Measurements from ENCODE around the gene TAMM41.
"Not testable (repeated sequence)": the region's sequence is repeated elsewhere in the genome, so short reads cannot be mapped to it uniquely, and the experiment has no call there.

TAMM41 gene

DNA sequence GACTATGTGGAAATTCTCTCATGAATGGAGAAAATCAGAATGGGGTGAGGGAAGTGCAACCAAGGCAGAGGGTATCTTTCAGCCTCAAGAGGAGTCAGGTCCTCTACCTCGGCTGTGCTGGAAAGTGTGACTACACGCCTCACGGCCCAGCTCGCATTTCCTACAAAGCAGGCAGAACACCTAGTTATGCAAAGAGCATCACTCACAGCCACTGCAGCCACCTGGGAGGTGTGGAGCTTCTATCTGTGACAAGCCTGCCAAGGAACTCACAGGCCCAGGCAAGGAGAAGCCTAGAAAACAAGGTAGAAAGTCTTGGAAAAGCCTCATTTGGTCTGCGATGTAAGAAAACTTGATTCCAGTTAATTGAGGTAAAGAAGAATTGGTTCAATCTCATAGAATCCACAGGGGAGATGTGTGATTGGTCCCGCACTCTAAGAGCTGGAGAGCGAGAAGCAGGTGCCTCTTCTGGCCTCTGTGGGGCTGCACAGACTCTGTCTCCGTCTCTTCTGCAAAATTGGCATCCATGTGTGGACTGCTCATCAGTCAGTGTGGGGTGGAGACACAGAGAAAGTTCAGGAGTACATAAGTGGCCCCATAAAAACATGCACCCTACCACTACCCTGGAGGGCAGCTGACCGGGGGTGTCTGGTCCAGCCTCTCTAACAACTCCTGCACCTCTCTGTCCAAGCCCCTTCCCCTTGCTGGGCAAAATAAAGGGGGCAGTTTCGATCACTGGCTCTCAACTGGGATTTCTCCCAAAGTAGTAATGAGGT is 76.8 kb downstream of the TAMM41 start:
- DNase-seq (ENCODE audit: low read depth in 2 of 3, low spot score in 2 of 3): no peak

DNA sequence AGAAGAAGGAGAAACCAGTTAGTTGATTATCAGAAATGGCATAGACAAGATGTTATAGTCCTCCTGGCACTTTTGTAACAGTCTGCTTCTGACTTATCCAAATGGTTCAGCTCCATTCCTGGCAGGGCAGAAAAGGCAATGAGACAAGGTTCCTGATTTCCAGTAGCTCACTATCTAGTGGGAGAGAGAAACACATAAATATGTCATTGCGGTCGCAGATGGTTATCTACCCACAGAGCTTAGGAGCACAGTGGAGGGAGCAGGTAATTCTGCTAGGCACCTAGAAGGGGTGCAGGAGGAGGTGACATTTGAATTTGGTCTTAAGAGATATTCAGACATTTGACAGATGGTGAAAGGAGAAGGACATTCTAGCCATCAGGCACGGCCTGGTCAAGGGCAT is 78.1 kb downstream of the TAMM41 start:
- no peak for DNase-seq (ENCODE audit: low read depth in 2 of 3, low spot score in 2 of 3)

DNA sequence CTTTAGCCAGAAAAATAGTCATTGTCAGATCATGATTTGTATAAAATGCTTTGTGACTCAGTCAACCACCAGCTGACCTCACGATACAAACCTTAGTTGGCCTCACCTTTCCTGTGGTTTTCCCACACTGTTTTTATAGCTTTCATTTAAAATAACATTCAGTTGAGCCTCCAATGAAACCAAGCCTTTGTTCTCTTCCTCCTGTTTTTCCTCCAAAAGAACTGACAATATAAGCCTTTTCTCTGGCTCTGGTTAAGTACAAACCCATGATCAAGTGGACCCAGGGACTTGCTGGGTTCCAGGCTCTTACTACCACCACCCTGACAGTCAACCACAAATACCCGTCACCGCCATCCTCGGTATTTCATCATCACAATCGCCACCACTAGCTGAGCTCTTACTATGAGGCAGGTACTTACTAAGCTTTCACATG is 81.7 kb downstream of the TAMM41 start:
- peak in 1 of 3 experiments; percentile 19 for DNase-seq (ENCODE audit: low read depth in 2 of 3, low spot score in 2 of 3)

DNA sequence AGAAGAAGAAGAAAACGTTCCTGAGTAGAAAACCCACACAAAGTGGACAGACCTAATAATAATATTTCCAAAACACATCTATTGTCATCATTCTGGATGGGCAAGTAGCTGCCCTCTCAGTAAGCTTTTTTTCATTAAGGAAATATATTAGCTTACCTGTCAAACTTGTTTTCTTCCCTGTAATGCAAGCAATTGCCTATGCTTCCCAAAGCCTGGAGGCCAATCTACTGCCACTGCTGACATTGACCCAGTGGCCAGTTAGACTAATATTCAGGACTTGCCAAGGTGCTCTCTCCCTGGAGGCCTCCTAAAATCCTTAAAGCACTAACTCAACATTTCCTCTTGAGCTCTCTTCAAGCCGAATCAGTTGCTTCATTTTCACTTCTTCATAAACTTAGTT is 86.7 kb downstream of the TAMM41 start:
- no peak for DNase-seq (ENCODE audit: low read depth in 2 of 3, low spot score in 2 of 3)

DNA sequence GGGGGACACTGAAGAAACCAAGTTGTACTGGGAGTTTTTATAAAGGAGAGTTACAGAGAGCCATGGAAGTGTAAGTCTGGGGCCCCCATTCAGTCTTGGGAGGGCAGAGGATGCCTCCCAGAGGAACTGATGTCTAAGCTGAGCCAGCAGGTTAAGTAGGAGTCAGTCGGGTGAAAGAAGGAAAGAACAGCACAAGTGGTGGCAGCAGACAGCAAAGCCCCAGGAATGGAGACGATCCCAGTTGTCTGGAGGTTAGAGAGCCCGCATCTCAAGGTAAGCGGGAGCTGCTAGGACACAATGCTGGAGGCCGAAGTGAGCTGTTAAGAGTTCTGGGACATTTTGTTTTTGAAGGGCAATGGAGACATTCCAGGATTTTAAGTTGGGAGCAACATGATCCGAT is 88.8 kb downstream of the TAMM41 start:
- no peak for DNase-seq (ENCODE audit: low read depth in 2 of 3, low spot score in 2 of 3)

DNA sequence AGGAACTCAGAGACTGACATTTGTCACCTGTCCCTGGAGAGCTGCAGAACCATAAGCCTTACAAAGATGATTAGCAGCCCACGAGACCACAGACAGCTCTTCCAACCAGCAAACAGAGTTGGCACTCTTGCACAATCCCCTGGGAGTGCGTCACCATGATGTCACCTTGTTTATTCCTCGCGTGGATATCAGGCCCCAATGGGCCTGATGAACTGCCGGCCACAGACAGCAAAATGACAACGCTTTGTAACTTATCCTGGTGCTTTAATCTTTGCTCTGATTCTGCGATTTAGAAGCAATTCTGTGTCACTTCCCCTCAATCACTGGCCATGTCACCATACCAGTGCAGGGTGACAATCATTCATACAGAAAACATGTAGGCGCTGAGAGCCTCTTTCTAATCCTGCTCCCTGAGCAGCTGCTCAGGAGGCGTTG is 89.2 kb downstream of the TAMM41 start:
- DNase-seq (ENCODE audit: low read depth in 2 of 3, low spot score in 2 of 3): no peak

DNA sequence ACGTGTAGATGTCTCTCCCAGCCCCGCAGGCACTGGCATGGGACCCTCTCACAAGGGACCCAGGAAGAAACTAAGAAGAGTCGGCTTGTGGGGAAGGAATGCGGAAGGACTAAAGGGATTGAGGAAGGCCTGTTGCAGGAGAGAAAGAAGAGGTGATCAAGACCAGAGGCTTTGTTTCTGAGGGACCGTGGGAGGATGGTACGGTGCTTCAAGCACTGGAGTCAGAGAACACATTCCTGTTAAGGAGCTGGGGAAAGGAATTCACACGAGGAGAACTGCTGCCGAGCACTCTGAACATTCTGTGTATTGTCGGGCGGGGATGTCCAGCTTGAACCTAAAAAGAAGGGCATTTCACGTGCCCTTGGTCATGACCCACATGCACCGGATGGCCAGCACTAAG is 91.4 kb downstream of the TAMM41 start:
- no peak for DNase-seq (ENCODE audit: low read depth in 2 of 3, low spot score in 2 of 3)

DNA sequence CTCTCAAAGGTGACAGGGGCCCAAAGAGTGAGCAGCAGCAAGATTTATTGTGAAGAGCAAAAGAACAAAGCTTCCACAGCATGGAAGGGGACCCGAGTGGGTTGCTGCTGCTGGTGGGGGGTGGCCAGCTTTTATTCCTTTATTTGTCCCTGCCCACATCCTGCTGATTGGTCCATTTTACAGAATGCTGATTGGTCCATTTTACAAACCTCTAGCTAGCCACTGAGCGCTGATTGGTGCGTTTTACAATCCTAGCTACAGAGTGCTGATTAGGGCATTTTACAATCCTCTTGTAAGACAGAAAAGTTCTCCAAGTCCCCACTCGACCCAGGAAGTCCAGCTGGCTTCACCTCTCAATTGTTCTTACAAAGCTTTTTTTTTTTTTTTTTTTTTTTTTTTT is 94.4 kb downstream of the TAMM41 start:
- DNase-seq (ENCODE audit: low read depth in 2 of 3, low spot score in 2 of 3): not testable (repeated sequence)

DNA sequence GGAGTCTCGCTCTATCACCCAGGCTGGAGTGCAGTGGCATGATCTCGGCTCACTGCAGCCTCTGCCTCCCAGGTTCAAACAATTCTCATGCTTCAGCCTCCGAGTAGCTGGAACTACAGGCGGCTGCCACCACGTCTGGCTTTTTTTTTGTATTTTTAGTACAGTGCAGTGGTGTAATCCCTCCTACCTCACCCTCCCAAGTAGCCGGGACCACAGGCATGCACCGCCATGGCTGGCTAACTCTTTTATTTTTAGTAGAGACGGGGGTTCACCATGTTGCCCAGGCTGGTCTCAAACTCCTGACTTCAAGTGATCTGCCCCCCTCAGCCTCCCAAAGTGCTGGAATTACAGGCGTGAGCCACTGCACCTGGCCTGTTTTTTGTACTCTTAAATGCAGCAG is 98.4 kb downstream of the TAMM41 start:
- not testable (repeated sequence) for DNase-seq (ENCODE audit: low read depth in 2 of 3, low spot score in 2 of 3)
